ENCODE results near the gene ENDOG.
"Not testable (repeated sequence)": the region's sequence is repeated elsewhere in the genome, so short reads cannot be mapped to it uniquely, and the experiment has no call there.

ENDOG gene

GRCh38 chr9:128862401-128862851 lies 44.1 kb downstream of the ENDOG start:
- no peak for DNase-seq (ENCODE audit: low spot score)

- DNase-seq (ENCODE audit: low spot score) = peak; percentile 87
These were observed 45.3 kb downstream of the ENDOG start for GRCh38 chr9:128863647-128864046.

GRCh38 chr9:128870128-128870940 lies 52.0 kb downstream of the ENDOG start:
- no peak for DNase-seq (ENCODE audit: low spot score)

- DNase-seq (ENCODE audit: low spot score) = not testable (repeated sequence)
These were observed 52.6 kb downstream of the ENDOG start for GRCh38 chr9:128870941-128871265.

Data from HuH-7 (cell line).